NCI-H187 treated with DMSO at 0.1 percent for 48 hours (cell line): Measurements from ENCODE around the gene GLRA3.
"Not testable (repeated sequence)": the region's sequence is repeated elsewhere in the genome, so short reads cannot be mapped to it uniquely, and the experiment has no call there.

Experiments
- DNase-seq: peaks from one replicate; lab custom pipeline; 2025; lab: John Stamatoyannopoulos, UW

GLRA3 gene

GRCh38 chr4:174658246-174658645 lies 170.8 kb downstream of the GLRA3 start:
- DNase-seq, result no peak

GRCh38 chr4:174657472-174657871 lies 171.6 kb downstream of the GLRA3 start:
- DNase-seq, result no peak

- no peak for DNase-seq
Measured at GRCh38 chr4:174654634-174655033, 174.4 kb downstream of the GLRA3 start.

DNA sequence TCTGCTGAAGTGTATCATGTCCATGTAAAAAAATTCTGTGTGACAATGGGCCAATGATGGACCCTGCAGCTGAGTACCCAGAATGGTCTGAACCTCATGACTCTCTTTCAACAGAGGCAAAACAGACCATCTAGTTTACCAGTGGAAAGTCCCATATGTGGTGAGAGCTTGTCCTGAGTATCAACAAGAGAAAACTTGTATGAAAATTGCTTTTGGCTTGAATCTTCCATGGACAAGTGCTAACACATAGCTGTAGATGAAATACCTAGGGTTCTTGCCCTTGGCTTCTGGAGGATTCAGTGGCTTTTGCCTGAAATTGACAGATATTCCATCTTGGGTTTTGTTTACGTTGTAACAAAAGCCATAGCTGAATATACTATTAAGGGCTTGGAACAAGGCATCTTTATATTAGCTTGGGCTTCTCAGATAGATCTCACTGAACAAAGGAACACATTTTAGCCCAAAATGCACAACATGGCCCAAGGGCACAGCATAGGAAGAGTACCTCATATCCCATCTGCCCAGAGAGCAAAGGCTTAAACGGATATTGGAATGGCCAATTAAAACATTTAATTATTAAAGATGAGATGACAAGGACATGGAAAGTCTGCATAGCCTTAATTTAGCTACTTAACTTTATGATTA lies 178.2 kb downstream of the GLRA3 start:
- no peak for DNase-seq

DNA sequence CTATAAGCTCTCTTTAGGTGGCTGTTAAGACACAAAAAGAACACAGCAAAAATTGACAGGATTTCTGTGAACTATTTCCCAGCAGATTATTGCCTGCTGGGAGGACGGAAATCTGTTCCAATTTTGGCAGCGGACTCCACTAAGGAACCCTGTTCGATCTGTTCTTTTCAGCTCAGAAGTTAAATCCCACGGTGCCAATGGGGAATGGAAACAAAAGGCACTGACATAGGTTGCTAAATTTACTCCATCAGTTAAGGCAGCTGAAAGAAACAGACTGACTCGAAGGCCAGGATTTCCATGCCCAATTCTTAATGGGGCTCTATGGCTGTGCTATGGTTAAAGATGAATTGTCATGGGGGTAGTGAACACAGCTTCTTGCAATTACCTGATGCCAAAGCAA lies 180.2 kb downstream of the GLRA3 start:
- no peak for DNase-seq

GRCh38 chr4:174646326-174646725 lies 182.7 kb downstream of the GLRA3 start:
- no peak for DNase-seq

- no peak for DNase-seq
Measured at GRCh38 chr4:174640146-174640545, 188.9 kb downstream of the GLRA3 start.

DNA sequence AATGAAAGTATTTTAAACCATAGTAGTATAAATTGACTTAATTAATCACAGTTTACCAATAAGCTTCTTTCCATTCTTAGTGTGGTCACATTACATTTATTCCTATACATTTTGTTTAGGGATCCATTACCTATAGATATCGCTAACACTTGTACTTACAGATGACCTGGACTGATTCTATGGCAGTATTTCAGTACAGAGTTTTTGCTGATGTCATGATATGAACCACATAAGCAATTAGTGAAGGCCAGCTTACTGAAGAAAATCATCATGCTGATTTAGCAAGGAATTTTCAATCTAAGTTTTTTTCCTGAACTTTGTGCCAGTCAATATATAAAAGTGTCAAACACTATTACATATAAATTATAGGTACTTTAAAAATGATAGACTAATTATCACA lies 193.3 kb downstream of the GLRA3 start:
- DNase-seq, result no peak

GRCh38 chr4:174633399-174633798 lies 195.6 kb downstream of the GLRA3 start:
- no peak for DNase-seq

GRCh38 chr4:174631901-174632758 lies 196.9 kb downstream of the GLRA3 start:
- no peak for DNase-seq

- not testable (repeated sequence) for DNase-seq
Measured at GRCh38 chr4:174629907-174630450, 199.1 kb downstream of the GLRA3 start.

DNA sequence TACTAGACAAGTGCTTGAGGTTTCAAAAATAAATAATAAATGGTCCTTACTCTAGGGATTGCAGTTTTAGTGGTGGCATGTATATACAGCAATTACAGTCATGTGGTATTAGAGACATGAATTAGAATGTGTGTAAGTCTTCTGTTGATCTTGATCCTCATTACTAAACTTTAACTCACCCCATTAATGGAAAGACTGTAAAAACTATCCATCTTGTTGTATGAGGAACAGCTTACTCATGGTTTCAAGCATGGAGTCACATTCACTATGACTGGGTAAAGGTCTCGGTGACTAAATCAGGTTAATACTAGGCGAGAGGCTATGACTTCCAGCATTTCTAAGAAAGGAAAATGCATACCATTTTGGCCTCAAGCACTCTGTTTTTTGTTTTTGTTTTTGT lies 199.8 kb downstream of the GLRA3 start:
- DNase-seq, result no peak

- no peak for DNase-seq
Measured at GRCh38 chr4:174628191-174628590, 200.9 kb downstream of the GLRA3 start.

- DNase-seq, result no peak
Measured at GRCh38 chr4:174627473-174627872, 201.6 kb downstream of the GLRA3 start.

GRCh38 chr4:174626342-174627008 lies 202.6 kb downstream of the GLRA3 start:
- DNase-seq, result no peak

GRCh38 chr4:174616661-174617060 lies 212.4 kb downstream of the GLRA3 start:
- DNase-seq, result no peak

DNA sequence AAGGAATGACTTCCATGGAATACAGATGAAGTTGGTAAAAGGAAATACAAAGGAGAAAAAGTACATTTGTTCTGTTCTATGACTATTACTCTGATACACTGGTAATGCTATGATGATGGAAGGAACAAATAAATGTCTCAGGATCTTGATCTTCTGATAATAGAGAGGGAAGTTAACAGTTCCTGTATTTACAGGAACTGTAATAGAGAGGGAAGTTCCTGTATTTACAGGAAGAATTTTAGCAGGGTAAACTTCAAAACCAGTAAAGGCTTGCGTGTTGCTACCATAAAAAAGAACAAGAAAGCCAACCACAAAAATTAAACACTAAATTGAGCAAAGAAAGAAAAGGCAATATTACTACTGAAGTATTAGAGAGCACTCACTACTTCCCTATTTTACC lies 215.1 kb downstream of the GLRA3 start:
- DNase-seq, result no peak

DNA sequence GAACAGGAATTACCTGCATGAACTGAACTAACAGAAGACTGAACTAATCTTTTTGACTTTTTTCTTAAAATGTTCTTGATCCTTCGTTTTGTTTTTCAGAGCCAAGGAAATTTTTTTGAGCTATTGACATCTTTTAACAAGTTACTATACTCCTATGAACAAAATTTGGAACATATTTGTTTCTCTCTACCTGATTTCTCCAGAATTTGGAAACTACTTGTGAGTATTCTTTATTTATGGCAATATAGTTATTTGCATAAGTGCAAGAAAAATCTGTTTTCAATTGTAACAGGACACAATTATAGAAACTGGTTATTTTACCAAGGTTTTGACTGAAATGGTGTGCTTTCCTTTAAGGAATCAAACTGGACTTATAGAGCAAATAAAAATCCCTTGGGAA lies 217.3 kb downstream of the GLRA3 start:
- DNase-seq, result no peak

- DNase-seq, result no peak
Measured at GRCh38 chr4:174607792-174608191, 221.3 kb downstream of the GLRA3 start.

- DNase-seq, result peak; percentile 39
Measured at GRCh38 chr4:174604198-174604597, 224.8 kb downstream of the GLRA3 start.

- no peak for DNase-seq
Measured at GRCh38 chr4:174600391-174600790, 228.7 kb downstream of the GLRA3 start.

GRCh38 chr4:174598800-174599199 lies 230.2 kb downstream of the GLRA3 start:
- no peak for DNase-seq

- DNase-seq, result no peak
Measured at GRCh38 chr4:174596513-174596912, 232.5 kb downstream of the GLRA3 start.
